Astrocyte (in vitro differentiated cells and primary cell): ENCODE results near the gene BPI.

Source experiments
- CTCF ChIP-seq: IDR thresholded peaks from 2 replicates; pipeline ENCODE4 v1.5.1; 2011; ENCODE audit warnings: low read depth, mild to moderate bottlenecking, inconsistent platforms, low read length, moderate library complexity; ENCODE audit not compliant: insufficient read depth
- EZH2 ChIP-seq: IDR thresholded peaks from 2 replicates; pipeline ENCODE4 v1.6.1; 2012; ENCODE audit warnings: mild to moderate bottlenecking, low read length, inconsistent platforms; ENCODE audit not compliant: insufficient read depth

GRCh38 chr20:38299963-38300362, 4.0 kb upstream of the BPI start:
- TF ChIP-seq CTCF: no peak
- TF ChIP-seq EZH2: no peak
